Activated naive CD8-positive, alpha-beta T cell treated with anti-CD3 and anti-CD28 coated beads, Interleukin-2, amount 50 U/mL, for 16 hours (primary cell): Measurements from ENCODE around the gene WDR45B.

Source experiments
- DNase-seq: peaks from one replicate; pipeline ENCODE4 v3.0.0-alpha.2; 2020; ENCODE audit warnings: low read depth, low spot score

The WDR45B gene

DNA sequence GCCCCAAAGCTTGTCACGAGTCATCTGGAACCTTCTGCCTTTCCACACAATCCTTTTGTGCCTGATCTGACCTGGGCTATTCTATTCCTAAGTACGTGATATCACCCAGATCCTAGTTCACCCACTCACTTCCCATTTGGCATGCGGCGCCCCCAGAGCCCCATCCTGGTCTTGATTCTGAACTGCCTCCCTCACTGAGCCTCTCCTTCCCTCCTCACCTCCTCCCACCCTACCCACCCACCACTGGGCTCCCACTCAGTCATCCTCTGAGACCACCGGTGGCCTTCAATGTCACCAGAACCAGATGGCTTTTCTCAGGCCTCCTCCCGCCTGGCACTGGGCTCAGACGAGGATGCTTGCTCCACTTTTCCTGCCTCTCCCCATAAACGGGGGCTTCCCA lies 18.5 kb downstream of the WDR45B start:
- no peak for DNase-seq

DNA sequence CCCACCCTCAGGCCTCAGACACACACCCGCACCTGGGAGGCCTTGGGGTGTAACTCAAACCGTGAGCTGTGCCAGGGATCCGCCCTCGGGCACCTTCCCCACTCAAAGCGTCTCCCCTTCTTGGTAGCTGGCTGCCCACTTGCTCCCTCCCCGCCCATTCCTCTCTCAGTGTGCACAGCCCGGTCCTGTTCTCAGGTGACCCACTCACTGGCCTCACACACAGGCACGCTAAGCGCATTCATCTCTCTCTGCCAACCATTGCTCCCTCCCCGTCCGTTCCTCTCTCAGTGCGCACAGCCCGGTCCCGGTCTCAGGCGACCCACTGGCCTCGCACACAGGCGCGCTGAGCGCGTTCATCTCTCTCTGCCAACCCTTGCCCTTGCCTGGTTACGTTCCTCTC lies 20.8 kb downstream of the WDR45B start:
- no peak for DNase-seq

DNA sequence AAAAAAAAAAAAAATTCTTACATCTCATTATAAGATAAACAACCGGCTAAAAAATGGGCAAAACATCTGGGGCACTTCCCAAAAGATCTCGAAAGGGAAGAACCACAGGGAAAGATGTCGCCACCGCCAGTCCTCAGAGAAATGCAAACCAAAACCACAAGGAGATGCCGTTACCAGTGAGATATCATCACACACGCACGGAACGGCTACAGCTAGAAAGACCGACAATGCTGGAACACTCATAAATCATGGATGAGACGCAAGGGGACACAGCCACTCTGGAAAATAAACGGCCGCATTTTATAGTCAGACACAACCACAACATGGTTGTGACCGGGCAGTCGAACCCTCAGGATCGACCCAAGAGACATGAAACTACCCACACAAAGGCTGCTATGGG lies 24.5 kb downstream of the WDR45B start:
- DNase-seq: no peak

DNA sequence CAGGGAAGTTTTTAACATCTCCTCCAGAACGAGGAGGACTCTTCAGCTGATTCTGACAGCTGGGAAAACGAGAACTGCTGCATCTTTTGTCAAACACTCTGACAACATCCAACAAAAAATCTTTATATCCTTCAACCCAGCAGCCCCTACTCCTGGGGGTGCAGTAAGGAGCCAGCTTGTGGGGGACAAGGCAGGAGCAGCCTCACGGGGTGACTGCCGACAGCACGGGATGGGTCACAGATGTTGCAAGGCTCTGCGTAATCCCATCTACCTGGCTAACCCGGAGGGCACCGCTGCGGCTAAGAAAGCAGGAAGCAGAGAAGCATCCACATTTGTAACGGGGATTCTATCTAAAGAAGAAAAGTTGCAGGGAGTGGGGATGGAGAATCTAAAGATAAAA lies 28.6 kb downstream of the WDR45B start:
- no peak for DNase-seq

DNA sequence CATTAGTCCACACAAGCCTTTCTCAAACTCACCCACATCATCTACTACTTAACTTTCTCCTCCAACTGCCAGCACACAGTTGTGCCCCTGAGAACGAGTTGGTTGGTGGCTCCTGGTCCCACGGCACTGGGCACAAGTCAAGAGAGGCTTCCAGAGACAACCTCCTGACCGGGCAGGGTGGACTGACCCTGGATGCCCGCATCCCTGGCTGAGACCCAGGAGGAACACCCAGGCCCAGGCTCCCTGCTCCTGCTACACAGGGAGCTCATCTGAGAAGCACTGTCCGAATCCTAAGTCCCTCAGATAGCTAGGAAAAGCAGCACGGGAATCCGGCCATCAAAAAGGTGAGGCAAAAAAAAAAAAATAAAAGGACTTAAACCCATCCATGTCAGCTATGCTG lies 29.0 kb downstream of the WDR45B start:
- no peak for DNase-seq

DNA sequence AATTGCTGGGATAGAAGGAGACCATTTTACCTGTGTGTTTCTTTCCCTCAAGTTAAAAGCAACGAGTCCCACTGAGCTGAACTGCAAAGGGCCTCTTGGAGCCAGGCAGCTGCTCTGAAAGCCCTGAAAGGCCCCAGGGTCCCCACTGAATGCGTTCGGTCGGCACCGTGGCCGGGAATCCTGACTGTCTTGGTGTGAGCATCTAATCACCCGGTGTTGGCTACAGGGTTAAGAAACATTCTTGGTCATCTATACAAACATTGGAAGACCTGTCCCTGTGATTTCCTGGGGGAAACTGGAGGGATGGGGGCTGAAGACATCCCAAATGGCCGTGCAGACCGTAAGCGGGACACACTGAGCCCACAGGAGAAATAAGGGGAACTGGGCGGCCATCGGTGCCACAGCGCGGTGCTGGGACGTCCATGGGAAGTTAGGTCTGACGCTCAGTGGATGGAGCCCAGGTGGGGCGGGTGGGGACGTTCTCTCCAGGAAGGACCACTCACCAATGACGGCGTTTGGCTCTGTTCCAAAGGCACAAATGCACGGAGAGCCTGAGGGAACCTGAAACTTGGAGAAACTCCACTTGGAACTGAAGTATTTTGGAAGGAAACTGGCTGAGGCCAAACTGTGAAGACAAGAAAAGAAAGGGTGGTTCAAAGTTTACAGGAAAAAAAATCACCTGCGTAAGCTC lies 32.1 kb downstream of the WDR45B start:
- DNase-seq: no peak

DNA sequence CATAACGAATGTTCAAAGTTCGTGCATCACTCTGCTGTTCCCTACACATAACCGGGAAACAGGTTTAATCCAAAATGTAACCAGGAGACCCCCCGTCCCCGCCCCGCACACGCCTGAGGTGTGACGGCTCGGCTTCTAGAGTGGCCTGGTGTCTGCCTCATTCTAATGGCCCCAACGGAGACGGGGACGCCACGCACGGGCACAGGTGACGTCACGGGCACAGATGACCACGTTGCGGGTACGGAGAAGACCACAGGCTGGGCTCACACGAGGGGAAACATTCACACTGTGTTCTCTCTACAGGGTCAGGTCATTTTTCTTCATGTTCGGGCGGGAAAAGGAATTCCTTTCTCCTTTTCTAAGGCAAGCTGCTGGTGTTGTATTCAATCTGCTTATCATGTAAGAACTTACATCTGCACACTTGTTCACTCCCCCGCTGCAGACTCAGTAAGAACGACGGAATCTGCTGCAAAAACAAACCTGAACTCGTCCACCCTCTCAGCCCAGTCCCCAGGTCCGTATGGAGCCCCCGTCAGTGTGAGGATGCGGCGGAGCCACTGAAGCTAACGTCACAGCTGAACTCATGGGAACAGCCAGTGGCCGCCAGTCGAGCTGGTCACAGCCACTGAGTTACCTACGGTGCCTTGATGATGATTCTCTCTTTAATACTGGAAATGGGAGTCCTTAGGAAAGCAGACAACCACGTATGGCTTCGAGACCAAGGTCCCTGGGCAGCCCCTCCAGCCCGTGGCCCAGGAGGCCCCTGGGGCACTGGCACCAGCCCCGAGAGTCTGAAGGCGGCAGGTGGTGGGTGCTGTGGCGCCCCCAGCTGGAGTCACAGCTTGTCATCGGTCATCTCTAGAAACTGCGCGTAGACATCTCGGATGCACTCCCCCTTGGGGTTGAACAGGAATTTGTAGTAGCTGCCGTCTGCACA lies 32.9 kb downstream of the WDR45B start:
- no peak for DNase-seq

DNA sequence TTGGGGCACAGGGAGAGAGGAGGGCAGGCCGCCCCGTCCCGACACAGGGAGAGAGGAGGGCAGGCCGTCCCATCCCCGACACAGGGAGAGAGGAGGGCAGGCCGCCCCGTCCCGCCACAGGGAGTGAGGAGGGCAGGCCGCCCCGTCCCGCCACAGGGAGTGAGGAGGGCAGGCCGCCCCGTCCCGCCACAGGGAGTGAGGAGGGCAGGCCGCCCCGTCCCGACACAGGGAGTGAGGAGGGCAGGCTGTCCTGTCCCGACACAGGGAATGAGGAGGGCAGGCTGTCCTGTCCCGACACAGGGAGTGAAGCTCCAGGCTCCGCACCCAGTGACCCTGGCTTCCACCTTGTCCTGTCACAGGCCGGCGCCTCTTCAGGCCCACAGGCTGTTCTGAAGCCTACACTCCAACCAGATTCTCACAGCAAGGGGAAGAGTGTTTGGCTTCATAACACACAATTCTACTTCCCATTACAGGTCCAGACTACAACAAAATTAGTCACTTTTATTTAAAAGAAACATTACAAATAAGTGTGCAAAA lies 34.1 kb downstream of the WDR45B start:
- DNase-seq: no peak

DNA sequence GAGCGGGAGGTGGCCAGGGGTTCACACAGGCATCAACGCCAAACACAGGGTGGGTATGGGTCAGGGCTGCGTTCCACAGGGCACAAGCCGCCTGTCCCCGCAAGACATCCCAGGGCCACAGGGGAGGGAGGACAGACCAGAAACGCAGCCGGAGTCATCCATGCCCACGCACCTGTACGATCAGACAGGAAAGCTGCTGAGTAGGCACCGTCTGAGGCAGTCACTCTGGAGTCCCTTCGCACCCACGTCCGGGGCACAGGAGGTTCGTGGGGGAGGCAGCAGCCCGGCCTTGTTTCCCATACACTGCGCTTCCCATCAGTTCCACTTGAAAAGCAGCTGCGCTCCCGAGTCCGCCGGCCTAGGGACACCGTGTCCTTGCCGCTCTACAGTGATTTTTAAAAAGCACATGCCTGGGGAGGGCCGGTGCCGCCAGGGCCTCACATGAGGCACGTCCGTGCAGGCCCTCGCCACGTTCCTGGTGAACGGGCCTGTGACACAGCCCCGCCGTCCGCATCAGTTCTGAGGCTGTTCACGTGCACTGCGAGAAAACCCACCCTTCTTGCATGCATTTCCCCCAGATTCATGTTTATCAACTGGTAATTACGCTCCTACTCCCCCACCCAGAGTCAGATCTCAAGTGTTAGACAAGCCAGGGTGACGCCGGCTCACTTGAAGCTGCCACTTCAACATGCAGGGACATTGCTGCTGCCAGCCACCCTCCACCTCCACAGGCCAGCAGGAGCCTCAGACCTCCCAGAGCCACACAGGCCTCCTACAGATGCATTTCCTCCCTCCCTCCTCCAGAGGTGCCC lies 34.8 kb downstream of the WDR45B start:
- DNase-seq: no peak

DNA sequence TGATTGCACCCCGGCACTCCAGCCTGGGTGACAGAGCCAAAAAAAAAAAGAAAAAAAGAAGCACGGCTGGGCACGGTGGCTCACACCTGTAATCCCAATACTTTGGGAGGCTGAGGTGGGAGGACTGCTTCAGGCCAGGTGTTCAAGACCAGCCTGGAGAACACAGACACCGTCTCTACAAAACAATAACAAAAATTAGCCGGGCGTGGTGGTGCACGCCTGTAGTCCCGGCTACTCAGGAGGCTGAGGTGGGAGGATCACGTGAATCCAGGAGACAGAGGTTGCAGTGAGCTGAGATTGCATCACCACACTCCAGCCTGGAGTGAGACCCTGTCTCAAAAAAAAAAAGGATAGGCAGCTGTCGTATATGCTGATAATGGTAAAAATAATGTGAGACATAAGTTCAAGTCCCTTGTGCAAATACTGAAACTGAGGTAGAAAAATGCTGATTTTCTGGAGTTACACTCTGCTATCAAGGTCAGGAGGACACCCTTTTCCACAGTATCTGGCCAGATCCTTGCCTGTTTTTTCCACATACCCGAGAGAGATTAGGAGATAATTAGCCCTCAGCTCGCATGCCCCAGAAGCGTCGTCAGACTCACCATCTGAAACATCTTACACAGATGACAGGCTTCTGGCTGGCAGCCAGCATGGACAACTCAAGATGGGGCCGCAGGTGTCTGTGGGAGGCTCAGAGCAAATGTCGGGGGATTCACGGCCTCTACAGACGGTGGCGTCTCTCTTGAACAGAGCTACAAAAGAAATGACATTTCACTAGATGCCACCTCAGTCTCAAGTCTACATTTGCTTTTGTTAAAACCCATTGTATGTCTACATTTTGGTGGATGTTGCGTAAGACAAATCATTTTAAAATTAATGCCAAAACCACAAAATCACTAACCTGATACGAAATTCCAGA lies 36.8 kb downstream of the WDR45B start:
- DNase-seq: no peak

DNA sequence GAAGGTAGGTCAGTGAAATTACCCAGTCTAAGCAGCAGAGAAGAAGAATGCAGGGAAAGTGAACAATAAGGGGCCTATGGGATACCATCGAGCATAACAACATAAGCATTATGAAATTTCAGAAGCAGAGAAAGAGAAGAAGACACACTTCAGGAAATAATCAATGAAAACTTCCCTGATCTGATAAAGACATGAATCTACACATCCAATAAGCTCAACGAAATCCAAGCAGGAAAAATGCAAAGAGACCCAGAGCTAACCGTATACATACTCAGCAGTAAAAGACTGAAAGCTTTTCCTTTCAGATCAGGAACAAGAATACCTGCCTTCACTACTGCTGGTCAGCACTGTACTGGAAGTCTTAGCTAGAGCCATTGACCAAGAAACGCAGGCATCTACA lies 38.6 kb downstream of the WDR45B start:
- DNase-seq: no peak

DNA sequence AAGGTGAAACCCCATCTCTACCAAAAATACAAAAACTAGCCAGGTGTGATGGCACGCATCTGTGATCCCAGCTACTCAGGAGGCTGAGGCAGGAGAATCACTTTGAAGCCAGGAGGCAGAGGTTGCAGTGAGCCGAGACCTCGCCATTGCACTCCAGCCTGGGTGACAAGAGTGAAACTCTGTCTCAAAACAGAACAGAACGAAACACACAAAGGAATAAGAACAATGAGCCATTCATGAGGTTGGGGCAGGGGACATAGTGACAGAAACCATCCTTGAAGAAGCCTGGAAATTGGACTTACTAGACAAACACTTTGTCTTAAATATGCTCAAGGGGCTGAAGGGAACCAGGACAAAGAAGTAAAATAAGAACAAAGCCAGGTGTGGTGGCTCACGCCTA lies 39.4 kb downstream of the WDR45B start:
- no peak for DNase-seq

DNA sequence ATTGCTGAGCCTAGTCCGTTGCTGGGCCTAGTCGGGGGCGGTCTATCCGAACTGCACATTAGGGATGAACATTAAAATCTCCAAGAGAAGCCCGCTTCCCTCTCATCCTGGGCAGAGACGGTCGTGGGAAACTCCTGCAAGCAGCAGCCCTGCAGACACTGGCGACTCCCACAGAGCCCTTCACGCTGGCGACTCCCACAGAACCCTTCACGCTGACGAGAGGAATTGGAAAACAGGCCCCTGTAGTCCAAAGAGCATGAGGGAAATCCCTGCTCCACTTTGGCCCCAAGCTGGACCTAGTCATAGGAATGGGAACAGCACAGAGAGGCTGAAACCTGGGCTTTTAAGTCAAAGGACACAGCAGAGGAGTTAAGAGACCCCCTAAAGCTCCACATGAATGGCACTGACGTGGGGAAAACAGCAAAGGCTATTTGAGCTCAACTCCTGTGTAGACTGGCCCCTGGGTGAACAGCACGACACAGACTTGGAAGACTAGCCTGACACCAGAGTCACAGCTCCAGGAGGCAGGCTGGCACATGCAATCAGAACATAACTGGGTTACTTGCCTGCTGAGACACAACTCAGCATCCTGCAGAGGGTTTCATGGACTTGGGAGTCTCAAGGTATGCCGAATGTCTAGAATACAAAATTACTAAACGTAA lies 42.2 kb downstream of the WDR45B start:
- no peak for DNase-seq

DNA sequence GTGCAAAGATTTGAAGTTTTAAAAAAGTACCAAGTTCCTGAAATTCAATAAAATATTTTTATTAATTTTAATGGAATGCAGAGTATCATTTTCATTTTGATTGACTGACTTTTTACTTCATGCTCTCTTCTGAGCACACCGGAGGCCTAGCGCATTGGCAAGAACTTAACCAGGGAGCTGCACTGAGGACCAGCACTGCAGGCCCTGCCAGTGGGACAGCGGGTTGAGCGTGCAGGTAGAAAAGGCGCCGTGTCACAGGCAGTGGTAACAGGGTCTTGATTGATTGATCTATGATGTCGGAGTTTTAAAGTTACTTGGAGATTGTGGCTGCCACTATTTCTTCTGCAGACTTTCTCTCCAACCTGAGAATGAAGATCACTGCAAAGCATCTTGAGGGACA lies 43.7 kb downstream of the WDR45B start:
- DNase-seq: no peak

DNA sequence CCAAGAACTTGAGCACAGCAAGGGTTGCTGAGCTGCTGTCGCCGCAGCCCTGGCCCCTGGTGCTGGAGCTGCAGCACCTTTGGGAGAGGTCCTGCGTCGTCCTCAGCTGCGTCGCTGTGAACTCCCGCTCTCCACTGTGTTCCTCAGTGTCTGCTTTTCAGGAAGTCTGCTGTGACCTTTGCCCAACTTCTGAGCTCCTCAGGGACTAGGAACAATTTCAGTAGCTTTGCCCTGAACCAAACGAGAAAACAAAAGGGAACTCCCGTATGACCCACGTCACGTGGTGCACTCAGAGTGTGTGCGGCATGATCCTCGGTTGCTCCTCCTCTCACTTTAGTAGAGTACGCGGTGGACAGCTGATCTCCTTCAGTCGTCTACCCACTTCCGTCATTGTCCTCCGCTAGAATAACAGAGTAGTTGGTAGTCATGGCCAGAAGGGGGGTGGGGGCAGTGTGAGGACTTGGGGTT lies 44.2 kb downstream of the WDR45B start:
- no peak for DNase-seq

DNA sequence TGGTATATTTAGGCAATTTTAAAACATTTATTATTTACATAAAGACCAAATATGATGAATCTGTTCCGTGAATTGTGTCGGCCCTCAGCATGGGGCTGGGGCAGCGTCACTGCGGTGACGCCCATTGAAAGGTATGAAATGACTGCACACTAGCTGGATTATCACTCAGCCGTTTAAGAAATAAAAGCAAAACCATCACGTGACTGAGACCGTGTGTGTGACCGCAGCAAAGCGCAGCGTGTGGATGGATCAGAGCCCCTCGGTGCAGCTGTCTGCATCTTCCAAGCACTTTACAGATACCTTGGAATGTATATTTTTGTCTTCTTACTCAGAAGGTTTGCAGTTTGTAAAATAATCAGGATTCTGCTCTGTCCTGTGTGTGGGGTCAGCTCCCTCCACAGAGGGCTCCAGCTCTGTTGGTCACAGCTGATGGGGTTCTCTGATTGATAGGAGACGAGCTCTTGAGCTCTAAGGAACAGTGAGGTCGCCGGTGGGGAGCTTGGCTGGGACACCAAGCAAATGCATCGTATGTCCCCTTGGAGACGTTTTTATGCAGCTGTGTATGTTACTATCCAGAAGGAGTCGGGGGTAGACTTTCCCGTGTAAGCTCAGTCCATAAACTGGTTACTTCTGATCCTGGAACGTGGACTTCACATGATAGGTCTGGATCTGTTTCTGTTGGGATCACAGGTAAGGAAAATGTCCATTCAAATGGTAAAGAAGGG lies 45.1 kb downstream of the WDR45B start:
- no peak for DNase-seq

DNA sequence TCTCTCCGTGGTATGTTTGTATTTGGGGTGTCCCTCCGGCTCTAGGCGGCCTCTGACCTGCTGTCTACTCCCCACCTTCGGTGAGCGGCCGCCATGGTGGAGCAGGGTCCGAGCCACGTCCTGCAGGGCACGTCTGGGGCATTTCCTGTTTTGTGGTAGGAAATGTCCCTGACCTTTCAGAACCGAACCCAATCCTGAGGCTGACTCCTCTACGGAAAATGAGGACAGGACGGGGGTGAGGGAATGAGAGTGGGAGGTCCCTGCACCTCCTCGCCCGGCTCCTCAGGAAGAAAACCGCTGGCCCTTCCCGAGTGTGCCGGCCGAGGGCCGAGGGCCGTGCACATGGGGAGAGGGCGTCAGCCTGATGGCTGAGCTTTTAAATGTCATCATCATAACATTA lies 45.8 kb downstream of the WDR45B start:
- no peak for DNase-seq

DNA sequence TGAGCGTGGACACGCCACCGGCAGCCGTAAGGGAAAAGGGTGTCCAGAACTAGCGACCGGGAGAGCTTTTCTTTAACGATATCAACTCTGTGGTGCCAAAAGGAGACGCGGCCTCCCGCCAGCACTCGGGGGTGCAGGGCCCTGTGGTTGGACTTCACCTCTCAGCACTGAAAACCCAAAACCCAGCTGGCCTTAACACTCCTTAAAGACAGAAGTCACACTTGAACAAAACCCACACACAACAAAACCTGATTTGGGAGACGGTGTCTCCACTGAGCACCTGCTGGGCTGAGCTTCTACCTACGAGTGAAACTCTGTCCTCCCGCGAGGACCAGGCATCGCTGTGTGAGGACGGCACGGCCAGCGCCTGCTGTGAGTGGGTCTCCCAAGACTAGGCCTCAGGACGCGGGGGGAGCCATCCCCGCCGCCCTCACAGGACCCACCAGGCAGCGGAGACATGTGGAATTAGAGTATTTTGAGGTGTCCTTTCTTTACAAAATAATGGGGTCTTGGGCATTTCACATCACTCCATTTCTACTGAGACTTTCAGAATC lies 46.7 kb downstream of the WDR45B start:
- no peak for DNase-seq

DNA sequence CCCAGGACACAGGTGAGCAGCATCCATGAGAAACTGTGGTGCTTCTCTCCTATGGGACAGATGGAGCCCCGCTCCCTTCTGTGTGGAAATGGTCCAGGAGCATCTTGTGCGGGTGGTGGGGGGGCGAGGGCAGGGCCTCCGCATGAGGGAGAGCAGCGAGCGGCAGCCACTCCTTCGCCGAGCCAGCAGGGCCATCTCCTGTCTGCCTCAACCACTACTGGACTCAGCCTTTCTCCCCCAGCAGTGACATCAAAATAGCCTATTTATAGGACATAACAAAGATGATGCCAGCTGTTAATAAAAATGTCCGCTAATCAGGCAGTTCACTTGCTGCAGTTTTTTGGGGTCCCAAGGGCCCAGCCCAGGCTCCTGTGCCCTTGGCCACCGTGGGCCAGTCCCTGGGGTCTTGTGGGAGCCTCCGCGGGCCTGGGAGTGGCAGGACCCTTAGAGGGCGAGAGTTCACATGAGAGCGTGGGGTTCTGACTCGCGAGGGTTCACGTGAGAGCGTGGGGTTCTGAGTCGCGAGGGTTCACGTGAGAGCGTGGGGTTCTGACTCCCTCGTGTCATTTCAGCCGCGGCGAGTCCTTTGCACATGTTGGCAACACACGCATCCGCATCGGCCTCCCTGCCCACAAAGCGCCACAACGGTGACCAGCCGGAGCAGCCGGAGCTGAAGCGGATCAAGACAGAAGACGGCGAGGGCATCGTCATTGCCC lies 47.4 kb downstream of the WDR45B start:
- DNase-seq: no peak
